NCI-H2081 (cell line): ENCODE measurements around the gene AURKA.
A peak's percentile ranks its signal among the peaks of the same experiment; 100 is the strongest.
"Not testable (repeated sequence)": the region's sequence is repeated elsewhere in the genome, so short reads cannot be mapped to it uniquely, and the experiment has no call there.

ENCODE experiments used
- DNase-seq, 2 experiments: peaks; one replicate each; lab custom pipeline; 2025; lab: John Stamatoyannopoulos, UW

The AURKA gene

GRCh38 chr20:56359212-56360132 is 32.5 kb downstream of the AURKA start:
- peak in 1 of 2 experiments; percentile 24 for DNase-seq

DNA sequence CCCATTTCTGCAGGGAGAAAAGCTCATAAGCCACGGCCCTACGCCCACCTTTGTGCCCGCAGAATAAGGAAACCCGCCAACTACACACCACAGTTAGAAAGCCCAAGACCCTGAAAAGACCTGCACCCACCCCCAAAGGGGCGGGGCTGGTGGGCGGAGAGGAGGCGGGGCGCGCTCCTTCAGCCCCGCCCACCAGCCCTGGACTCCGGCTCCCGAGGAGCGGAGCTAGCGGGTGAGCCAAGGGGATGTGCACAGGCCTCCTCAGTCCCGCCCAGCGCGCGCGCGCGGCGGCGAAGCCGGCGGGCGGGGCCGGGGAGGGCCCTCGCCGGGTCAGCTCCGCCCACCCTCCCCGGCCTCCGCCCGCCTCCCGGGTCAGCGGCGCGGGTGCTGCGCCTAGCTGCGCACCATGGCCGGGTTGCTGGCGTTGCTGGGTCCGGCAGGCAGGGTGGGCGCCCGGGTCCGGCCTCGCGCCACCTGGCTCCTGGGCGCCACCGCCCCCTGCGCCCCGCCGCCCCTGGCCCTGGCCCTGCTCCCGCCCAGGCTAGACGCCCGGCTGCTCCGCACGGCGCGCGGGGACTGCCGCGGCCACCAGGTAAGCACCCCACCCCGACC is 33.3 kb downstream of the AURKA start, which contains the start of gene FAM210B:
FAM210B (plus strand) TSS at position 375 of the 612 bp plus-strand sequence; CDS start at position 407, 32 bp downstream.
- DNase-seq: peak; percentile 83 to 84

GRCh38 chr20:56358070-56358469 is 33.9 kb downstream of the AURKA start:
- no peak for DNase-seq

GRCh38 chr20:56353356-56353755 is 38.7 kb downstream of the AURKA start:
- no peak for DNase-seq

DNA sequence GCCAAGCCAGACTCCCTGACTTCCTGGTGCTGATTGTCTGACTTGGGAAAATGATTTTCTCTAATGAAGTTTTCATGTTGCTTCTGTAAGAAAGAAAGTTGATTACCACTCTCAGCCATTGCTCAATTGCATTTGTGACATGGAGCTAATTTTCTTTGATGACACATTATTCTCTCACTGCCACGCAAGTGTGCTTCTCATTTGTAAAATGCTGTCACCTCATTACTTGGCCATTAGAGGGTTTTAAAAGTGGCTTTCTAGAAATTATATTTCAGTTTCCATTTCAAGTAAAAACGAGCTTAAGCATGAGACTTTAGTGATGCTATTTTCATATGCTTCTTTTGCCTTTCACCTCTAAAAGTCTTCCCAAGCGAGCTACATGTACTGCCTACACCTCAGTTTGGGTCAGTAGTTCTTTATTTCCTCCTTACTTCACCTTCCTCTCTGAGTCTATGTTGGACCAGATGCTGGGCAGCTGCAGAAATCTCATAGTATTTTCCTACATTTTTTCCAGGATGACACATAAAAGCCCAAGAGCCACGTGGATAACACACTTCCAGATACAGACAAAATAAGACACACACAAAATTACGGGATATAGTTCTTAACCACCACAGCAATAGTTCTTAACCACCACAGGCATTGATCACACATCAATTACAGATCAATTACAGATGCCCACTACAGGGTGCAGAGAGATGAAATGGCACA is 39.5 kb downstream of the AURKA start:
- no peak for DNase-seq

DNA sequence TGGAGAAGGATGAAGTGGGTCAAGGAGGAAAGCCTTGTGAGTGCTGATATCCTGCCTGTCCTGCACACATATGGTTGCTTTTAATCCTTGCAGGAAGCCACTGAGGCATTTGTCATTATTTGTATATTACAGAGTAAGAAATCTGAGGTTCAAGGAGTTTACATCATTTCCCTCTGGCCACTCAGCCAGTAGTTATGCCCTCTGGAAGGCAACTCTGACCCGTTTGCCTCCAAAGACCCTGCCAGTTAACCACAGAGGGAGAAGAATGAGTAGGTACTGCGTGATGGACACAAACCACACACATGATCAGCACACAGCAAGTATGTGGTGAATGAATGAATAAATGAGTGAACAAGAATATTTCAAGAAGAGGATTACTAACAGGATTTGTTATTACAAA is 41.2 kb downstream of the AURKA start:
- no peak for DNase-seq

DNA sequence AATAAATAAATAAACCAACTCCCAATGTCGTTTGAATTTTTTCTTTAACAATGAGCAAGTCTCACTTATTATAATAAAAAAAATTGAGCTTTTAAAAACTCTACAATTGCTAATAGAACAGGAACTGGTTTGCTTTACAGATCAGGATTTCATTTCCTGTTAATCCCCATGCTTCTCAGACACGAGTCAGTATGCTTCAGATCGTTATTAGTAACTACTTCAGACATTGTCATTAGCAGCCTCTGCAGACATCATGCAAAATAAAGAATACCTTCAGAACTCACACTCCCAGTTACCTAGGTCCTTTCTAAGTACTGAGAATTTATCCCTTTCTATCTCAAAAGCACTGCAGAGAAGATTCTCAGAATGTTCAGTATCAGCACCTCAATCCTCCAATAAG is 43.3 kb downstream of the AURKA start:
- DNase-seq: no peak

GRCh38 chr20:56348305-56348693 is 43.7 kb downstream of the AURKA start:
- no peak for DNase-seq

- DNase-seq: no peak
Observed at GRCh38 chr20:56347628-56348304, 44.2 kb downstream of the AURKA start.

- no peak for DNase-seq
Observed at GRCh38 chr20:56345911-56346310, 46.1 kb downstream of the AURKA start.

GRCh38 chr20:56343861-56344381 is 48.1 kb downstream of the AURKA start:
- no peak for DNase-seq

GRCh38 chr20:56342783-56343182 is 49.2 kb downstream of the AURKA start:
- DNase-seq: no peak

DNA sequence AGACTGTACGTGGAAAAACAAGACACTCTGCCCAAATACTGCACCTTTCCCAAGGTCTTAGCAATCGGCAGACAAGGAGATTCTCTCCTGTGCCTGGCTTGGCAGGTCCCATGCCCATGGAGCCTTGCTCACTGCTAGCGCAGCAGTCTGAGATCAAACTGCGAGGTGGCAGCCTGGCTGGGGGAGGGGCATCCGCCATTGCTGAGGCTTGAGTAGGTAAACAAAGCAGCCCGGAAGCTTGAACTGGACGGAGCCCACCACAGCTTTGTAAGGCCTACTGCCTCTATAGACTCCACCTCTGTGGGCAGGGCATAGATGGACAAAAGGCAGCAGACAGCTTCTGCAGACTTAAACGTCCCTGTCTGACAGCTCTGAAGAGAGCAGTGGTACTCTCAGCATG is 55.3 kb downstream of the AURKA start:
- not testable (repeated sequence) for DNase-seq

- DNase-seq: no peak
Observed at GRCh38 chr20:56328861-56329260, 63.2 kb downstream of the AURKA start.

- DNase-seq: no peak
Observed at GRCh38 chr20:56324806-56325205, 67.2 kb downstream of the AURKA start.

GRCh38 chr20:56323656-56324055 is 68.4 kb downstream of the AURKA start:
- no peak for DNase-seq

DNA sequence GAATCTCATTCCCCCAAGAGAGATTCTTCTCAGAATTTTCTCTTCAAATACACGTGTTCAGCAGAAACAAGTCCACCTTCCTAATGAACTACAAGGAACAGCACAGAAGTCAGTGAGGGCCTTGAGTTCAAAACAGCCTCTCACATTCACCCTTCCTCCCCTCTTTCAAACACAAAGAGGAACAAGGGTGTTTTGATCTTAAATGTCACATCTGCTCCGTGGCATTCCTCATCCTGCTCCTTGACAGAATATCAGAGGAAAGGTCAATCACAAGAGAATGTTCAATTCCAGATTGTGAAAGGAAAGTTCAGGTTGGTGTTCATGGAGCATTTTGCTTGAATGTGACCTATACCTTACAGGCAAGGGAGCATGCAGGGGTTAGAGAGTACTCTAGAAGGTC is 68.8 kb downstream of the AURKA start:
- DNase-seq: no peak

GRCh38 chr20:56322681-56323080 is 69.3 kb downstream of the AURKA start:
- no peak for DNase-seq
